ENCODE results near the gene IL17RE. TPM values are rescaled to one million over a fixed set of nuclear protein-coding genes. Genes with fewer than 3 reads are reported as not detected.
"Not testable (repeated sequence)": the region's sequence is repeated elsewhere in the genome, so short reads cannot be mapped to it uniquely, and the experiment has no call there.

The IL17RE gene
- total and polyA plus RNA-seq, 4 donors, result 0.79 to 2.7 (median 1.4) TPM

DNA sequence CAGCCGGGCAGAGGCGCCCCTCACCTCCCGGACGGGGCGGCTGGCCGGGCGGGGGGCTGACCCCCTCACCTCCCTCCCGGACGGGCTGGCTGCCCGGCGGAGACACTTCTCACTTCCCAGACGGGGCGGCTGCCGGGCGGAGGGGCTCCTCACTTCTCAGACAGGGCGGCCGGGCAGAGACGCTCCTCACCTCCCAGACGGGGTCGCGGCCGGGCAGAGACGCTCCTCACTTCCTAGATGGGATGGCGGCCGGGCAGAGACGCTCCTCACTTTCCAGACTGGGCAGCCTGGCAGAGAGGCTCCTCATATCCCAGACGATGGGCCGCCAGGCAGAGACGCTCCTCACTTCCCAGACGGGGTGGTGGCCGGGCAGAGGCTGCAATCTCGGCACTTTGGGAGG lies 37.3 kb downstream of the IL17RE start:
- peaks cover 59% of the 10 kb centered on the region for H3K36me3 ChIP-seq (ENCODE audit: control insufficient read depth, insufficient read depth, low read length)
- H3K4me1 ChIP-seq (ENCODE audit: control insufficient read depth, insufficient read depth, low read length); H3K27ac ChIP-seq (ENCODE audit: low read depth, low read length); H3K4me3 ChIP-seq (ENCODE audit: low read depth, low read length); H3K27me3 ChIP-seq (ENCODE audit: control insufficient read depth, insufficient read depth, low read length); H3K9me3 ChIP-seq (ENCODE audit: control insufficient read depth, insufficient read depth, low read length); DNase-seq (ENCODE audit: low read depth in 4 of 6, low spot score in 6 of 6): not testable (repeated sequence)
- WGBS (ENCODE audit: insufficient coverage), result no CpG with 5 or more reads among the region's 32 CpGs

DNA sequence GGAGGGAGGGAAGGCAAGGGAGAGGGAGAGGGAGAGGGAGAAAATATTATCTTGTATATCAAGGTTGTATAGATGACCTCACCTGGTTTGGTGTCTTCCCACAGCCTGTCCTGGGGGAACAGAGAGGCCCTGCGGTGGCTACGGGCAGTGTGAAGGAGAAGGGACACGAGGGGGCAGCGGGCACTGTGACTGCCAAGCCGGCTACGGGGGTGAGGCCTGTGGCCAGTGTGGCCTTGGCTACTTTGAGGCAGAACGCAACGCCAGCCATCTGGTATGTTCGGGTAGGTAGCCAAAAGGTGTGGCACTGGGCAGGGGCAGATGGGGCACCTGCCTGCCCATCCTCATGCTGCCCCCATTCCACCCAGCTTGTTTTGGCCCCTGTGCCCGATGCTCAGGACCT lies 38.1 kb downstream of the IL17RE start:
- peaks cover 59% of the 10 kb centered on the region for H3K36me3 ChIP-seq (ENCODE audit: control insufficient read depth, insufficient read depth, low read length)
- DNase-seq (ENCODE audit: low read depth in 4 of 6, low spot score in 6 of 6), result no peak
- H3K9me3 ChIP-seq (ENCODE audit: control insufficient read depth, insufficient read depth, low read length), result no peaks in the 10 kb centered on the region
- no peaks in the 10 kb centered on the region for H3K27me3 ChIP-seq (ENCODE audit: control insufficient read depth, insufficient read depth, low read length)
- no peak overlapping the region for H3K27ac ChIP-seq (ENCODE audit: low read depth, low read length)
- peaks cover 1% of the 10 kb centered on the region for H3K4me1 ChIP-seq (ENCODE audit: control insufficient read depth, insufficient read depth, low read length)
- 93% methylated on average over 10 of the region's 10 CpGs for WGBS (ENCODE audit: insufficient coverage)
- no peak overlapping the region for H3K4me3 ChIP-seq (ENCODE audit: low read depth, low read length)

DNA sequence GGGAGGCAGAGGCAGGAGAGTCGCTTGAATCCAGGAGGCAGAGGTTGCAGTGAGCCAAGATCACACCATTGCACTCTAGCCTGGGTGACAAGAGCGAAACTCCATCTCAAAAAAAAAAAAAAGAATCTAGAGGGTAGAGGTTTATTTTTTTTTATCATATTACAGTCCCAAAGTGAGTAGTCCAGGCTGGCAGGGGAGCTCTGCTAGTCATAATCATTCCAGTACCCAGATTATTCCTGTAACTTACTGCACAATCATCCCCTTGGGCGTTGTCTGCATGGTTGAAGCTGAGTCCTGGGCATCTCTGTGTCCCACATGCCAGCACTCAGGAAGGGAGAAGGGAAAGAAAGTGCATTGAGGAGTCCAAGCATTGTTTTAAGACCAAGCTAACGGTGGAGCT lies 39.5 kb downstream of the IL17RE start:
- Histone ChIP-seq H3K27ac (ENCODE audit: low read depth, low read length) (no peak overlapping the region), H3K27me3 (ENCODE audit: control insufficient read depth, insufficient read depth, low read length) (no peaks in the 10 kb centered on the region), H3K36me3 (ENCODE audit: control insufficient read depth, insufficient read depth, low read length) (peaks cover 57% of the 10 kb centered on the region), H3K4me3 (ENCODE audit: low read depth, low read length) (no peak overlapping the region), H3K4me1 (ENCODE audit: control insufficient read depth, insufficient read depth, low read length) (peaks cover 13% of the 10 kb centered on the region), H3K9me3 (ENCODE audit: control insufficient read depth, insufficient read depth, low read length) (no peaks in the 10 kb centered on the region)
- DNase-seq (ENCODE audit: low read depth in 4 of 6, low spot score in 6 of 6), result no peak
- WGBS (ENCODE audit: insufficient coverage), result 43% methylated on average over 1 of the region's 4 CpGs

DNA sequence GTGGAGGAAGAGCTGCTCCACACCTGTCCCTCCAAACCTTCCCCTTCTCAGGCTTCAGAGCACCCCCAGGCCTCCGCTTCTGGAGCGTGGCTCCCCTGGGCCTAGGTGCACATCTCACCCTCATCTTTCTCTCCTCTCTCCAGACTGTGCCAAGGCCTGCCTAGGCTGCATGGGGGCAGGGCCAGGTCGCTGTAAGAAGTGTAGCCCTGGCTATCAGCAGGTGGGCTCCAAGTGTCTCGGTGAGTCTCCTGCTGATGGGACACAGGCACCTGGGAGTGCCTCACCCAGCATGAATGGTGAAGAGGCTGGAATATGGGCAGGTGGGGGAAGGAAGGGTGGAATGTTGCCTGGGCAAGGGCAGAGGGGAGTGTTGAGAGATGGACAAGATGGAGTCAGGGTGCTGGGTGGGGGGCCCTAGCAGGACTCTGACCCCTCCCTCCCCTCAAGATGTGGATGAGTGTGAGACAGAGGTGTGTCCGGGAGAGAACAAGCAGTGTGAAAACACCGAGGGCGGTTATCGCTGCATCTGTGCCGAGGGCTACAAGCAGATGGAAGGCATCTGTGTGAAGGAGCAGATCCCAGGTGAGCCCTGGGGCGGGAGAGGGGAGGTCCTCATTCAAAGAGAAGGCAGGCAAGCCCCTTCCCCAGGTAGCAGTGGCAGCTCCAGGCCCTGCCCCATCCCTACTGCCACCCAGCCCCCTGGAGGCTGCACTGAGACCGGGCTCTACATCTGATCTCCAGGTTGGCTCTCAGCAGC lies 40.5 kb downstream of the IL17RE start:
- DNase-seq (ENCODE audit: low read depth in 4 of 6, low spot score in 6 of 6), result no peak
- Histone ChIP-seq H3K27ac (ENCODE audit: low read depth, low read length) (no peak overlapping the region), H3K9me3 (ENCODE audit: control insufficient read depth, insufficient read depth, low read length) (no peaks in the 10 kb centered on the region), H3K36me3 (ENCODE audit: control insufficient read depth, insufficient read depth, low read length) (peaks cover 54% of the 10 kb centered on the region), H3K4me1 (ENCODE audit: control insufficient read depth, insufficient read depth, low read length) (peaks cover 21% of the 10 kb centered on the region), H3K4me3 (ENCODE audit: low read depth, low read length) (no peak overlapping the region), H3K27me3 (ENCODE audit: control insufficient read depth, insufficient read depth, low read length) (no peaks in the 10 kb centered on the region)
- 84% methylated on average over 11 of the region's 11 CpGs for WGBS (ENCODE audit: insufficient coverage)

DNA sequence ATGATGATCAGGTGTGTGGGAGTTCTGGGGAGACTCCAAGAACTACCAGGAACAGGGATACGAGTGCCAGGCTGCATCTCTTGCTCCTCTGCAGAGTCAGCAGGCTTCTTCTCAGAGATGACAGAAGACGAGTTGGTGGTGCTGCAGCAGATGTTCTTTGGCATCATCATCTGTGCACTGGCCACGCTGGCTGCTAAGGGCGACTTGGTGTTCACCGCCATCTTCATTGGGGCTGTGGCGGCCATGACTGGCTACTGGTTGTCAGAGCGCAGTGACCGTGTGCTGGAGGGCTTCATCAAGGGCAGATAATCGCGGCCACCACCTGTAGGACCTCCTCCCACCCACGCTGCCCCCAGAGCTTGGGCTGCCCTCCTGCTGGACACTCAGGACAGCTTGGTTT lies 41.6 kb downstream of the IL17RE start:
- Histone ChIP-seq H3K27ac (ENCODE audit: low read depth, low read length) (no peak overlapping the region), H3K4me3 (ENCODE audit: low read depth, low read length) (no peak overlapping the region), H3K27me3 (ENCODE audit: control insufficient read depth, insufficient read depth, low read length) (no peaks in the 10 kb centered on the region), H3K9me3 (ENCODE audit: control insufficient read depth, insufficient read depth, low read length) (no peaks in the 10 kb centered on the region), H3K36me3 (ENCODE audit: control insufficient read depth, insufficient read depth, low read length) (peaks cover 56% of the 10 kb centered on the region), H3K4me1 (ENCODE audit: control insufficient read depth, insufficient read depth, low read length) (peaks cover 21% of the 10 kb centered on the region)
- DNase-seq (ENCODE audit: low read depth in 4 of 6, low spot score in 6 of 6), result no peak
- WGBS (ENCODE audit: insufficient coverage), result 92% methylated on average over 8 of the region's 11 CpGs

DNA sequence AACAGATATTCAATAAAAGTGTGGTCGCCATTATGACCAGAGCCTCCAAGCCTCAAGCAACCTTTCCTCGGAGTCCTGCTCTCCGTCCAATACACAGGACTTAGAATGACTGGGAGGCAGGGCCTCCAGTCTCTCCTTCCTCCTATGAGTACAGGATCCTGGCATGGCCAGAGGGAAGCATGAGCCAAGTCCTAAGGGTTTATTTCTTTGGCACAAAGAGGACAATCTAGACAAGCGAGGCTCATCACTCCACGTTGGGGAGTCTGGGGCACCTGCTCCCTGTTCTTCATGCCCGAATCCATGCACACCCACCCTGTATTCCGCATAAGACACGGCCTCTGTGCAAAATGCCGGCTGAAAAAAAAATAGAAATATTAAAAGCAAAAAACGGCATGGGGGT lies 42.7 kb downstream of the IL17RE start:
- peaks cover 63% of the 10 kb centered on the region for H3K36me3 ChIP-seq (ENCODE audit: control insufficient read depth, insufficient read depth, low read length)
- no peak for DNase-seq (ENCODE audit: low read depth in 4 of 6, low spot score in 6 of 6)
- H3K27me3 ChIP-seq (ENCODE audit: control insufficient read depth, insufficient read depth, low read length), result no peaks in the 10 kb centered on the region
- peaks cover 21% of the 10 kb centered on the region for H3K4me1 ChIP-seq (ENCODE audit: control insufficient read depth, insufficient read depth, low read length)
- no peaks in the 10 kb centered on the region for H3K9me3 ChIP-seq (ENCODE audit: control insufficient read depth, insufficient read depth, low read length)
- no peak overlapping the region for H3K4me3 ChIP-seq (ENCODE audit: low read depth, low read length)
- WGBS (ENCODE audit: insufficient coverage), result 76% methylated on average over 5 of the region's 10 CpGs
- no peak overlapping the region for H3K27ac ChIP-seq (ENCODE audit: low read depth, low read length)

DNA sequence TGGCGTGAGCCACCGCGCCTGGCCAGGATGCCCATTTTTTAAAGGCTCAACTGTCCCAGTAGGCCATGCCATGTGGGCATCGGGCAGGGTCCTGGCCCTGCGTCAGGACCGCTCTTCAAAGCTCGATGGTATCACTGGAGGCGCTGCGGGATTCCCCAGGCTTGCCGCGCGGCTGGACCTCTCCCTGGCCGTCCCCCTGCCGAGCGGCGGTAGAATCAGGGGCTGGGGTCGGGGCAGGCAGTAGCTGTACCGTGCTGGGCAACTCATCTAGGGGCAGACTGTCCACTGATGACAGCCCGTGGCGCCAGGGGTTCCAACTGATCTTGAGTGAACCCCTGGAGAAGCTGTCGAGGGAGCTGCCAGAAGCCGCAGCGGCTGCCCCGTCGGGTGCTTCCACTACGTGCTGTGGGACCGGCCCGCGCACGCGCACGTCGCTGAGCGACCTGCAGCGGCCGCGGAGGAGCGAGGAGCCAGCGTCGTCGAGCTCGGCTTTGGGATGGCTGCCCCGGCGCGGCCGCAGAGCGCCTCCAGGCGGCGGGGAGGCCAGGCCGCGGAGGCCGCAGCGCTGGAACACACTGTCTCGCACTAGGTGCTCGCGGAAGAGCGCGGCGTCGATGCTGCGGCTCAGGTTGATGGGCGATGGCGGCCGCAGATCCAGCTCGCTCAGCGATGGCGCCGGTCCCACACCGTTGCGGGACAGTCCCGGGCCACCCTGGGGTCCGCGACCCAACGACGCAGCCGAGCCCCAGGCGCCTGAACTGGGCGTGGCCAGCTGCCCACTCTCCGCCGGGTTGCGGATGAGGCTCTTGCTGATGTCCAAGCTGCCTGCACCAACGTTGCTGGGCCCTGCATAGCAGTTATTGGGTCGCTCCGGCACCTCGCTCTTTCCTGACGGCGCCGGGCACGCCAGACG lies 43.7 kb downstream of the IL17RE start:
- H3K9me3 ChIP-seq (ENCODE audit: control insufficient read depth, insufficient read depth, low read length), result no peaks in the 10 kb centered on the region
- H3K4me1 ChIP-seq (ENCODE audit: control insufficient read depth, insufficient read depth, low read length), result peaks cover 25% of the 10 kb centered on the region
- peak overlapping the region; percentile 61 for H3K4me3 ChIP-seq (ENCODE audit: low read depth, low read length)
- H3K36me3 ChIP-seq (ENCODE audit: control insufficient read depth, insufficient read depth, low read length), result peaks cover 54% of the 10 kb centered on the region
- DNase-seq (ENCODE audit: low read depth in 4 of 6, low spot score in 6 of 6), result peak in 4 of 6 donors; percentile 62 to 96 (median 80)
- no peaks in the 10 kb centered on the region for H3K27me3 ChIP-seq (ENCODE audit: control insufficient read depth, insufficient read depth, low read length)
- H3K27ac ChIP-seq (ENCODE audit: low read depth, low read length), result peak overlapping the region; percentile 78
- 2% methylated on average over 90 of the region's 90 CpGs for WGBS (ENCODE audit: insufficient coverage)

DNA sequence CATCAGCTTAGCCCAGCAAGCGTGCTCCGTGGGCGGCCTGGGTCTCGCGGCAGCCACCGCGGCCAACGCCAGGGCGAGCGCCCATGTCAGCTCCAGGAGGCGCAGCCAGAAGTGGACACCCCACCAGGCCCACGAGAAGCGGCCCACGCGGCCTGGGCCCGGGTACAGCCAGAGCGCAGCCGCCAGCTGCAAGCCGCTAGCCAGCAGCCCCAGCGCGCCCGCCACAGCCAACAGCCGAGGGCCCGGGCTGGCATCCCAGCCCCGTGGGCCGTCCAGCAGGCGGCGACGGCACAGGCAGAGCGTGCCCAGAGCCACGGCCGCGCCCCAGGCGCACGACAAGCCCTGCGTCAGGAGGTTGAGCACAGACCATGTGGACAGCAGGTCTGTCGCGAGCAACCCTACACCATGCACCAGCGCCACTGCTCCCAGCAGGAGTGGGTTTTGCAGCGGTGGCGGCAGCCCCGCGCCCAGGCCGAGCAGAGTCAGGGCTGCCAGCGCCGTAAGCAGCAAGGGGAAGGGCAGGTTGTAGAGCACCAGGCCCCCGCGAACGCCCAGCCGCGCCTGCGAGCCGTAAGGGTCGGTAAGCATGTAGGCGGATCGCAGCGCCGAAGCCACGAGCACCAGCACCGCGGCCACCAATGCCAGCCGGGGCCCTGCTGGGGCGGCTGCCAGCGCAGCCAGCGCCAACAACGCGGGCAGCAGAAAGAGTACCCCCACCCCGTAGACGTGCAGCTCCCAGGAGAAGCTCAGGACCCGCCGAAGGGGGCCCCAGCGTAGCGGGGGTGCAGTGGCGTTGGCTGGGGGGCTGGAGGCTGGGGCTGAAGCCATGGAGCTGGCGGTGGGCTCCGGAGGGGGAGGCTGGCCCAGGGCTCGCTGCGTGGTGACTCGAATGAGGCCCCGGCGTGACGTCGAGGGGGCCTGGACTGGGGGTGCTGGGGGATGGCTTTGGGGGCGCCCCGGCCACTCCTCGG lies 44.7 kb downstream of the IL17RE start:
- Histone ChIP-seq H3K9me3 (ENCODE audit: control insufficient read depth, insufficient read depth, low read length) (no peaks in the 10 kb centered on the region), H3K27me3 (ENCODE audit: control insufficient read depth, insufficient read depth, low read length) (no peaks in the 10 kb centered on the region), H3K4me3 (ENCODE audit: low read depth, low read length) (peak overlapping the region; percentile 61), H3K36me3 (ENCODE audit: control insufficient read depth, insufficient read depth, low read length) (peaks cover 49% of the 10 kb centered on the region), H3K27ac (ENCODE audit: low read depth, low read length) (peak overlapping the region; percentile 78), H3K4me1 (ENCODE audit: control insufficient read depth, insufficient read depth, low read length) (peaks cover 31% of the 10 kb centered on the region)
- peak in 3 of 6 donors; percentile 28 to 85 (median 72) for DNase-seq (ENCODE audit: low read depth in 4 of 6, low spot score in 6 of 6)
- WGBS (ENCODE audit: insufficient coverage), result 17% methylated on average over 74 of the region's 86 CpGs

DNA sequence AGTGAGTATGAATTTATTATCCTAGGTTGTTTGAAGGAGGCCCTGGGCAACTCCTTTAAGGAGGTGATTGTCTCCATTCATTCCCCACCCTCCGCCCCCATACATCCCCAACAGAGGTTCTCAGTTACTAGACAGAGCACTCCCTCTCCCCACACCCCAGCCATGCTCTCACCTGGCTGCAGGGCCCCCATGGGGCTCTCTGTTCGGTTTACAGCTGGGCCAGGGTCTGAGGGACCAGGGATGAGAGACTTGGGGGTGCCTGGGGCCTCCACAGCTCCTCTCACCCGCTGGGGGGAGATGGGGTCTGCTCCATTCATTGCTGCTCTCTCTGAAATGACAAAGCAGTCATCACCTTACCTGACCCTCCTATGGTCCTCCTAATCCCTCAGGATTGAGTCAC lies 45.9 kb downstream of the IL17RE start:
- DNase-seq (ENCODE audit: low read depth in 4 of 6, low spot score in 6 of 6), result no peak
- no peak overlapping the region for H3K4me3 ChIP-seq (ENCODE audit: low read depth, low read length)
- no peak overlapping the region for H3K27ac ChIP-seq (ENCODE audit: low read depth, low read length)
- H3K4me1 ChIP-seq (ENCODE audit: control insufficient read depth, insufficient read depth, low read length), result peaks cover 31% of the 10 kb centered on the region
- peaks cover 36% of the 10 kb centered on the region for H3K36me3 ChIP-seq (ENCODE audit: control insufficient read depth, insufficient read depth, low read length)
- no peaks in the 10 kb centered on the region for H3K27me3 ChIP-seq (ENCODE audit: control insufficient read depth, insufficient read depth, low read length)
- 100% methylated on average over 1 of the region's 3 CpGs for WGBS (ENCODE audit: insufficient coverage)
- no peaks in the 10 kb centered on the region for H3K9me3 ChIP-seq (ENCODE audit: control insufficient read depth, insufficient read depth, low read length)

Measured in spinal cord (tissue), 10 donors.